Measurements from ENCODE around the gene TOMM34.

- TF ChIP-seq CTCF (conservative IDR thresholded peaks at IDR 0.05; ENCODE audit: low read length) = no peak
- no peak for TF ChIP-seq EZH2phosphoT487 (IDR thresholded peaks at IDR 0.05; ENCODE audit: borderline replicate concordance, low read depth, low read length)
Measured at GRCh38 chr20:44930517-44931168, 29.6 kb downstream of the TOMM34 start.

Measured in OCI-LY7 (cell line).